T47D (cell line): Measurements from ENCODE around the gene TSGA10.

Experiments used
- DNase-seq, 2 experiments: peaks; one replicate each; pipeline versions ENCODE4 v3.0.0 to v3.0.0-alpha.2; 2011 to 2012; ENCODE audit warnings: low read depth in 1 of 2, low spot score in 1 of 2
- JUND ChIP-seq: IDR thresholded peaks from 2 replicates; pipeline ENCODE4 v1.6.1; 2012; ENCODE audit warnings: low read depth
- in situ Hi-C: cut with HindIII; loops from 2 replicates; pipeline ENCODE4 v1.10.0; 2016; ENCODE audit warnings: low sequenced_read_pairs, low pct_unique_long_range_greater_than_20kb

TSGA10 gene

DNA sequence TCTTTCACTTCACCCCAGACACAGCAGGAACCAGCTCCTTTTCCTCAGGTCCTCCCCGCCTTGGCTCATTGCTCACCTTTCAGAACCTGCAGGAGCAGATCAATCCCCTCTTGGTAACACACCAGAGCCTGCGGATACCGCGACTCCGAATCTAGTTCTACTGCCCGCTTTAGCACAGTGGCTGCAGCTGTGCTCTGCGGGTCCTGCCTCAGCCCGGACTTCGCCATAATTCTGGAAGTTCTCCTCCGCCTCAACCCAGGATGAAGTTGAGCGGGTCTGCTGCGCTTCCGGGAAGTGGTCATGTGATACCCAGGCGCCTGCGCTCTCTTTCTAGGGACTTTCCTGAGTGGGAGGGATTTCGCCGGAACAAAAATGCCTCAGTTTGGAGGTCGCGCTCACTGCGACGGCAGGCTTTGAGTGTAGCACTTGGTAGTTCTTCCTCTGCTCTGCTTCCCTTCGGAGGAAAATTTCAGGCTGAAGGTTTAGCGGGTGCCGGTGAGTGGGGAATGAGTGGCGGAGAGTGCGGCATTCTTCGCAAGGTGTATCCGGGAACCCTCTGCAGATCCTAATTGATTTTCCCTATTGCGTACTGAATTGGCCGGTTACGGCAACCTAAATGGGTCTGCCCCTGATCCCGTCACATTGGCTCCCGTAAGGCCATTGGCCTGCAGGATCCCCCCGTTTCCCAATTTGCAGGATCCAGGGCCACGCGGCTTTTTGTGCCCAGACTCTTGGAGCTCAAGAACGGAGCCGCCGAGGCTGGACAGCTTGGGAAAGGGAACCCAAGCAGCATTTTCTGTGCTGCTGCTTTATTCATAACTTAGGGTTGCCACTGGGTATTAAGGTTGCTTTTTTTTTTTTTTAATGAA, 26.2 kb upstream of the TSGA10 start, which contains the start of the genes MITD1 and MRPL30:
Gene MITD1, minus strand, starts transcription at position 304 of the 869 bp plus-strand sequence. Its CDS starts 77 bp downstream, at position 227.
Gene MRPL30, plus strand, starts transcription at position 430 of the 869 bp plus-strand sequence. CDS start 5,020 bp downstream, outside the sequence.
- TF ChIP-seq JUND, result no peak
- DNase-seq, result peak; percentile 39 to 95
- in situ Hi-C loops, result no loop called here

DNA sequence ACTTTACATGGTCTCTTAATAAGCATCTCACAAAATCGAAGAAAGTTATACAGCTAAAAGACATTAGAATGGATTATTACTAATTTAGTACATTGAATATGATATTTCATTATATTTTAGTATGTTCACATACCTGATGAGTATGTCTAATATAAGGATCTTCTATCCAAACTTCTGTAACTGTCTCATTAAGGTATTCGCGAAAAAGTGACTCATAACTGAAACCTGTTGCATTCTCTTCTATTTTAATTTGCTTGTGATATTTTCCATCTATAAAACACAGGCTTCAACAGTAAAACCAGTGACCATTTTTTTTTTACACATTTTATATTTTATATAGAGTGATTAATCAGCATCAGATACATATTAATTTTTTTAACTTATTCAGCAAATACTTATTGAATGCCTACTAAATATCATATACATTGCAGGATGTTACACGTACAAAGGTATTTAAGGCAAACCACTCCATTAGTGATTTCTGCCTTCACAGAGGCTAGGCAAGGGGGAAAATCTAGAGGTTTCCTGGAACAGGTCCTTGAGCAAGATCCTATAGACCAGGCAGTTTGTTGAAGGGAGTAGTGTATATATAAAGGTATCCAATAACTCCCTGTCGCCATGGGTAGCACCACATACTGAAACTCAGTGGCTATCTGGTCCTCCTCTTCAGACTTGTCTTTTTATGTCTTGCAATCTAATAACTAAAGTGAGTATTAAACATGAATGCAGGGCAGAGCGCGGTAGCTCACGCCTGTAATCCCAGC, 16.8 kb upstream of the TSGA10 start:
- in situ Hi-C loops, result no loop called here
- no peak for DNase-seq
- no peak for TF ChIP-seq JUND

DNA sequence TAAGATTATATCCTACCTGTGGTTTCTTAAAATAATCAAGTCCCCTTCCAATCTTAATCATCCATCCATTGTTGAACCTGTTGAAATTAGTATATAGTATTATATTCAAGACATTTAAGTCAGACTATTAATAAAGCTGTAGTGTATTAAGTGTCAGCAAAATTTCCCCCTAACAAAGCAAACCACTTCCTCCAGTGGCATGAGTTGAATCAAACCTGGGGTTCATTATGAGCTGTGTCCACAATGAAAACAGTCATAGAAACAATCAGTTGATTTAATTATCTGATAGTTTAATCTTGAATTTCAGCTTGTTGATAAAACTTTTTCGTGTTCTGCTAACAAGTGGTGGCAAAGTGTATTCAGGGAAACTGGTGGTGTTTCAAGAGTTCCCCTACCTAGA, 14.8 kb upstream of the TSGA10 start:
- no peak for TF ChIP-seq JUND
- in situ Hi-C loops, result no loop called here
- no peak for DNase-seq

DNA sequence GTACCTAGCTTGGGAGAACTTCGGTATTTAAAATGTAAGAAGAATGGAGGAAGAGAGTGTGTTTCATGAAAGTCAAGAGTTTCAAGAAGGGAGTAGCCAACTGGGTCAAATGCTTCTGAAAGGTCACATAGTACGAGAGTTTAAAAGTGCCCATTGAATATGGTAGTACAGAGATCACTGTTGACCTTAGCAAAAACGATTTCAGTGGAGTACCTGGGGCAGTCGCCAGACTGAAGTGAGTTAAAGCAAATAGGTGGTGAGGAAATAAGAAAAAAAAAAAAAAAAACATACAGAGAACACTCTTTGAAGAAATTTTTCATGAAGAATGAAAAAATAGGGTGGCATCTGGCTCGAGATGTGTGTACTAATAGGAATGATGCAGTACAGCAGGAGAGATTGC, 11.5 kb upstream of the TSGA10 start:
- in situ Hi-C loops, result no loop called here
- TF ChIP-seq JUND, result no peak
- DNase-seq, result no peak

DNA sequence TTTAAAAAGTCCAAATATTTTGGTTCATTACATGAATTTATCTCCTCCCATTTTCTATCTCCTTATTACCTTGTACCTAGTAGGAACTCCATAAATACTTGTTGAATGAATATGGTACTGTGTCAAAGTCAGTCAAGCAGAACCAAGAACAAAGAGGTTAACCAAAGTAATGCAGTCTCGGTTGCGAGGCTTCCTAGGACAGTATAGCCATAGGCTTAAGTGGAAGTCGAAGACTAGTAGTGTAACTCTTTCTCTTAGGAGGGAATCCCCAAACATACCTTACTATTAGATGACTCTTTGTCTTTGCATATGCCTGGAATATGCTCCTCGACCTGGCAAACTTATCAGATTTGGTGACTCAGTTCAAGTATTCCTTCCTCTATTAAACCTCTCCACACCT, 4.9 kb upstream of the TSGA10 start:
- TF ChIP-seq JUND, result no peak
- DNase-seq, result no peak
- in situ Hi-C loops, result no loop called here

DNA sequence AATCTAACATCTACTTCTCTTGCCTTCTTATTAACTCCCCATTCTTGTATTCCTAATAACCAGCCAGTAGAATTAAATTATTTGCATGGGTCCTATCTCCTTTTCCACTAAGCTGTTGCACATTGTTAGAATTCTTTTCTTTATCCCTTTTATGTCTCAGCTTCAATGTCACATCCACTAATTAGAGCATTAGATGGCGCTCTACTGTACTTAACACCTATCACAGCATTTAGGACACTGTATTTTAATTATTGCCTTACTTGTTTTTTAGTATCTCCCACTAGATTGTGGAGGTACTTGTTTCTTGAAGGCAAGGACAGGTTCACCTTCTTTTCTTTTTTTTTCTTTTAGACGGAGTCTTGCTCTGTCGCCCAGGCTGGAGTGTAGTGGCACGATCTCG, 3.9 kb upstream of the TSGA10 start:
- no peak for TF ChIP-seq JUND
- no peak for DNase-seq
- in situ Hi-C loops, result no loop called here

DNA sequence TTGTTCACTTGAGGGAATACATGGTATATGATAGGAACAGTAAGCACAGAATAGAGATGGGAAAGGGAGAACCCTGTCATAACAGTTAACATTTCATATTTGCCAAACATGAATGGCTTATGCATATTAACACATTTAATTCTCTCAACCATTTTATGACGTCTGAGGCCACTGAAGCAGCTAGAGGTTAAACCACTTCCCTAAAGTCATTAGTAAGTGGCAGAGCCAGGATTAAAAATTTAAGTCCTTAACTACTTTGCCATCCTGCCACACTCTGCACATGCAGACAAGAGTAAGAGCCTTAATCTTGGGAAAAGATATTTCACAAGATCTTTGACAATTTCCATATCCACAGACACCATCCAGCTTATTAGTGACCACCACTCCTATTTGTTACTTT, 2.1 kb upstream of the TSGA10 start:
- no peak for DNase-seq
- TF ChIP-seq JUND, result no peak
- in situ Hi-C loops, result no loop called here

DNA sequence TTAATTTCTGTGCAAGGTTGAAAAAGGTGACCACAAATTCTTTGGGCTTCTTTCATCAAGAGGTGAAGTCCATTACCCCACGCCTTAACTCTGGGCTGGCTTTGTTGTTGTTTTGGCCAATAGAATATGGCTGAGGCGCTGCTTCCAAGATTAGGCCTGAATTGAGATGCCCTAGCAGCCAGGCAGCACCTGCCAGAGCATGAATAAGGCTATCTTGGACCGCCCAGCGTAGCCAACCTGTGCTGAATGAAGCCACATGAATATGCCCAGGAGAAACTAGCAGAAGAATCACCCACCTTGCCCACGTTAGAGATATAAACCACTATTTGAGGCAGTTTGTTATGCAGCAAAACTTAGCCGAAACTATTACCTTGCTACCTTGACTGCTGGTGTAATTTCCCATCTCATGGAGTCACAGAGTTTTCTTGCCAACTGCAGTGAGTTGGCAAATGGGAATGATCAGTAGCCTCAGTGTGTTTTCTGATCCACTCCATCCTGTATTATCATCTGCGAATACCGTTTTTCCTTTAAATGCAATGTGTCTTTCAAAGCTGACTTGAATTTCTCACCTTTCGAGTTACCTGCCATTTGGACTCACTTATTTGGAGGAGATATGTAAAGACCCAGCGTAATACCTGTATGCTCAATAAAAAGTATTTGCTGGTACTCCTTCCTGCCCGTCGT, 679 bp downstream of the TSGA10 start:
- TF ChIP-seq JUND, result no peak
- DNase-seq, result no peak
- in situ Hi-C loops, result no loop called here

DNA sequence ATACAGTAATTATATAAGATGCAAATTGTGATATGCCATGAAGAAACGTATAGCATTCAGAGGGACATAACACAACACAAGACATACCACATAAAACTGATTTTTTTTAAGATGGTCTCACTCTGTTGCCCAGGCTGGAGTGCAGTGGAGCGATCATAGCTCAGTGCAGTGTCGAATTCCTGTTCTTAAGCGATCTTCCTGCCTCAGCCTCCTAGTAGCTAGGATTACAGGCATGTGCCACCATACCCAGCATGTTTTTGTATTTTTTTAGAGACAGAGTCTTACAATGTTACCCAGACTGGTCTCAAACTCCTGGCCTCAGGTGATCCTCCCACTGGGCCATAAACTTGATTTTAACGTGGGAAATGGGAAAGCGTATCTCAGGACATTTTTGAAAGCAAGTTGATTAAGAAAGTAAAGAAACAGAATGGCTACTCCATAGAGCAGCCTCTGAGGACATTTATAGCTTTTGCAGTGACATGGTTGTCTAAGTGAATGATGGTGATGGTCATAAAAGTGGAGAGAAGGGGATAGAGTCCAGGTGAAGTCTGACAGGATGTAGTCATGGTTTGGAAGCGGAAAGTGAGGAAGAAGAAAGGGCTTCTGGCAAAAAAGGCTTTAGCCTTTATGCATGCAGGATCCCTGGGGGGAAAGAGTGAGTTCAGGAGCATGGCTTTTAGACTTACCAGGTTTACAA, 2.4 kb downstream of the TSGA10 start:
- in situ Hi-C loops, result no loop called here
- DNase-seq, result no peak
- TF ChIP-seq JUND, result no peak

DNA sequence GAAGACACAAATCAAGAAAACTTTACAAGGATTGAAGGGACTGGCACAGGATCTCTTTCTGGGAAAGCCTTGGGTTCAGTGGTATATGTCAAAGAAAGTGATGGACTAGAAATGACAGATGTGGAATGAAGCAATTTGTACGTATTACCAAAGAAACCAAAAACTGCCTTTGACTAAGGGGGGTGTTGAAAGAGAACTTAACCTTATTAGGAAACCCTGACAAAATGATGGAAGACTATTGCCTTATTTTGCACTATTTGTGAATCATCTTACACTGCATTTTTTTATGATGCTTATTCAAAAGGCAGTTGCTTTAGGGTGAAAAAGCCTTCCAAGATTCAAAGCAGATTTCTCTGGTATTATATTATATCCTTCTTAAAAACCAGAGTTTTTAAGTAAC, 4.0 kb downstream of the TSGA10 start:
- no peak for TF ChIP-seq JUND
- in situ Hi-C loops, result no loop called here
- no peak for DNase-seq

DNA sequence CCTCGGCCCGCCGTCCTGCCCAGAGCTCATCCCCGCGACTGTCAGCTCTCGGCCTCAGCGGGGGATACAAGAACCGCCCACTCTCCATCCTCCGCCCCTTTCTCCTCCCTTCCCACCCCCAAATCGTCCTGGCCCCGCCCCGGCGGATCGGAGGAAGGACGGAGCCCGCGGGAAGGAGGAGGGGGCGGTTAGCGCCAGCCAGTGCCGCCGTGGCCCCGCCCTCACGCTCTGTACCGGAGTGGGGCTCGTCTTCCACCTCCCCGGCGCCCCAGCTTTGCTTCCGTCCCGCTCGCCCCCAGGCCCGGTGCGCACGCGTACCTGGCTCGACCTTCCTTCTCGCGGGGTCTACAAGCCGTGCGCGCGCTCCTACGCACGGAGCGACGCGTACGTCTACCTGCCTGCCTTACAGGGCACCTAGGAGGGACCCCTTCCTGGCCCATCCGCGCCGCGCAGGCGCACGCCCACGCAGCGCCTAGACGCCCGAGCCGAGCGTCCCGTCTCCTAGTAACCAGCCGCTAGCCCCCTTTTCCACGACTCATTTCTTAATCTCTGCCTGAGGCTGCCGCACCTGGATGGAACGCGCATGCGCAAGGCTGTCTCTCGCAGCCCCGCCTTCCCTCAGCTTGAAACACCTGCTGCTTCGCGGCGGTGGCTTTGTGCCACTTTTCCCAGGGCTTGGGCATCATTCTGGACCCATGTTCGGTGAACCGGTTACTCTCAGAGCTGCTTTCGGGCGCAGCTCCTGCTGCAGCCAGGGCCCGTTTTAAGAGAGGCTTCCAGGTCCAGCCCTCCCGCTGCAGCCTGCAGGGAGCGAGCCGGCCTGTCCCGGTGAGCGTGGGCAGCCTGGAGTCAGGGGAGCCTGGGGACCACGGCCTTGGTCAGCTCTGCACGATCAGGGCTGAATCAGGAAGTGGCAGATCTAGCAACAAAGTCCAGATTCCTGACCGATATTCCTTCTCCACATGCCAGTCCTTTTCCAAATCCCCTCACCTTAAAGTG, 13.3 kb downstream of the TSGA10 start, which contains the start of gene C2orf15:
Gene C2orf15, plus strand, starts transcription at position 598 of the 999 bp plus-strand sequence. CDS start 8,852 bp downstream, outside the sequence.
- in situ Hi-C loops, result no loop called here
- no peak for TF ChIP-seq JUND
- DNase-seq, result peak; percentile 41 to 96
